ENCODE data around the gene ITGA3.

- TF ChIP-seq, protein P1, sequence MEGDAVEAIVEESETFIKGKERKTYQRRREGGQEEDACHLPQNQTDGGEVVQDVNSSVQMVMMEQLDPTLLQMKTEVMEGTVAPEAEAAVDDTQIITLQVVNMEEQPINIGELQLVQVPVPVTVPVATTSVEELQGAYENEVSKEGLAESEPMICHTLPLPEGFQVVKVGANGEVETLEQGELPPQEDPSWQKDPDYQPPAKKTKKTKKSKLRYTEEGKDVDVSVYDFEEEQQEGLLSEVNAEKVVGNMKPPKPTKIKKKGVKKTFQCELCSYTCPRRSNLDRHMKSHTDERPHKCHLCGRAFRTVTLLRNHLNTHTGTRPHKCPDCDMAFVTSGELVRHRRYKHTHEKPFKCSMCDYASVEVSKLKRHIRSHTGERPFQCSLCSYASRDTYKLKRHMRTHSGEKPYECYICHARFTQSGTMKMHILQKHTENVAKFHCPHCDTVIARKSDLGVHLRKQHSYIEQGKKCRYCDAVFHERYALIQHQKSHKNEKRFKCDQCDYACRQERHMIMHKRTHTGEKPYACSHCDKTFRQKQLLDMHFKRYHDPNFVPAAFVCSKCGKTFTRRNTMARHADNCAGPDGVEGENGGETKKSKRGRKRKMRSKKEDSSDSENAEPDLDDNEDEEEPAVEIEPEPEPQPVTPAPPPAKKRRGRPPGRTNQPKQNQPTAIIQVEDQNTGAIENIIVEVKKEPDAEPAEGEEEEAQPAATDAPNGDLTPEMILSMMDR (IDR thresholded peaks at IDR 0.05; ENCODE audit: poor library complexity): no peak
- TF ChIP-seq EZH2 (IDR thresholded peaks at IDR 0.05; ENCODE audit: borderline replicate concordance): no peak
Observed at GRCh38 chr17:50099003-50099402, 43.1 kb downstream of the ITGA3 start.

All from hepatocyte (in vitro differentiated cells).